WERI-Rb-1 (cell line): ENCODE data around the gene TTC27.
"Not testable (repeated sequence)": the region's sequence is repeated elsewhere in the genome, so short reads cannot be mapped to it uniquely, and the experiment has no call there.

Source experiments
- DNase-seq: peaks from one replicate; pipeline ENCODE4 v3.0.0-alpha.2; 2020
- H3K27ac ChIP-seq: fragments of 250-450 bp; sonication (Bioruptor Pico); 2 replicates; pipeline ENCODE4 v1.5.1; 2020; ENCODE audit warnings: mild to moderate bottlenecking, moderate library complexity
- H3K27me3 ChIP-seq: fragments of 250-450 bp; sonication (Bioruptor Pico); 2 replicates; pipeline ENCODE4 v1.5.1; 2021; ENCODE audit warnings: mild to moderate bottlenecking, low read depth, moderate library complexity; ENCODE audit not compliant: insufficient read depth, severe bottlenecking
- H3K36me3 ChIP-seq: fragments of 250-450 bp; sonication (Bioruptor Pico); 2 replicates; pipeline ENCODE4 v1.5.1; 2020; ENCODE audit warnings: mild to moderate bottlenecking, moderate library complexity
- H3K4me3 ChIP-seq: 2 replicates; pipeline ENCODE4 v1.5.1; 2011; ENCODE audit warnings: low read depth, mild to moderate bottlenecking, control low read depth, low read length
- H3K9me3 ChIP-seq: fragments of 250-450 bp; sonication (Bioruptor Pico); 2 replicates; pipeline ENCODE4 v1.5.1; 2021; ENCODE audit warnings: mild to moderate bottlenecking, moderate library complexity; ENCODE audit not compliant: severe bottlenecking
- CTCF ChIP-seq: IDR thresholded peaks from 2 replicates; pipeline ENCODE4 v1.5.1; 2011; ENCODE audit warnings: low read depth, mild to moderate bottlenecking, control low read depth, inconsistent platforms, low read length

Gene TTC27

GRCh38 chr2:32862269-32863055 is 234.6 kb downstream of the TTC27 start:
- H3K9me3 ChIP-seq, result no peaks in the 10 kb centered on the region
- no peak for DNase-seq
- no peak overlapping the region for H3K27ac ChIP-seq
- TF ChIP-seq CTCF, result no peak
- no peaks in the 10 kb centered on the region for H3K27me3 ChIP-seq
- H3K36me3 ChIP-seq, result no peaks in the 10 kb centered on the region
- H3K4me3 ChIP-seq, result no peak overlapping the region

- Histone ChIP-seq H3K27me3 (no peaks in the 10 kb centered on the region), H3K27ac (no peak overlapping the region)
- TF ChIP-seq CTCF, result no peak
Observed at GRCh38 chr2:32863326-32863725, 235.5 kb downstream of the TTC27 start.

GRCh38 chr2:32863803-32864202 is 236.0 kb downstream of the TTC27 start:
- Histone ChIP-seq H3K4me3 (no peak overlapping the region), H3K9me3 (no peaks in the 10 kb centered on the region), H3K27me3 (no peaks in the 10 kb centered on the region), H3K27ac (no peak overlapping the region), H3K36me3 (no peaks in the 10 kb centered on the region)
- TF ChIP-seq CTCF, result no peak
- no peak for DNase-seq

More at GRCh38 chr2:32863326-32863725, 235.5 kb downstream of the TTC27 start:
- H3K36me3 ChIP-seq, result no peaks in the 10 kb centered on the region
- no peak overlapping the region for H3K4me3 ChIP-seq
- H3K9me3 ChIP-seq, result no peaks in the 10 kb centered on the region
- DNase-seq, result no peak

DNA sequence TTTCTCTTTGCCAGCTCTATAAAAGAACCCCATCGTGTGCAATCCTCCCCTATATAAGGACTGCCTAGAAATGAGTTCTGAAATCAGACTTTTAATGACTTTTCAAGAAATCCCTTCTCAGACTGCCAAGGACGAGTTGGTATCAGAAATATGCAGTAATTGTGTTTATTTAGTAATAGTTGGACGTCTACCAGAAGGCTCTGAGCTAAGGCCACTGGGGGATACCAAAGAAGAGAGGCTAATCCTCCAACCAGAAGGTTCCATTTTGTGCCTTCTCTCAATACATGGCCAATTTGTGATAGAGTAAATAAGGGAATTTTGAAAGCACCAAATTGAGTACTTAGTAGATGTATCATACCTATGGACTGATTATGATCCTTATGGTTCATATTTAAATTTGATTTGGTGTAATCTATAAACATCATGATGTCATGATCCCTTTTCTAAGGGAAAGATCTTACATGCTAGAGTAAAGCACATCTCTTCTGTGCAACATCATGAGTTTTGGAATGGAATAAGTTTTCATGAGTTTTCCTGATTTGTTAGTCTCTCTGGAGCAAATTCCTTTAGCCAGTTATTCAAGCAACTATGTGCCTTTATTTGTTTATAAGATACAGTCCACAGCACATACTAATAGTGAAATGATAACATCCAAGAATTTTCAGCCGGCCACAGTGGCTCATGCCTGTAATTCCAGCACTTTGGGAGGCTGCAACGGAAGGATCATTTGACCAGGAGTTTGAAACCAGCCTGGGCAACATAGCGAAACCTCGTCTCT is 236.7 kb downstream of the TTC27 start:
- no peak for DNase-seq
- no peaks in the 10 kb centered on the region for H3K9me3 ChIP-seq
- no peak overlapping the region for H3K4me3 ChIP-seq
- H3K27me3 ChIP-seq, result no peaks in the 10 kb centered on the region
- no peak for TF ChIP-seq CTCF
- H3K36me3 ChIP-seq, result no peaks in the 10 kb centered on the region
- H3K27ac ChIP-seq, result no peak overlapping the region

DNA sequence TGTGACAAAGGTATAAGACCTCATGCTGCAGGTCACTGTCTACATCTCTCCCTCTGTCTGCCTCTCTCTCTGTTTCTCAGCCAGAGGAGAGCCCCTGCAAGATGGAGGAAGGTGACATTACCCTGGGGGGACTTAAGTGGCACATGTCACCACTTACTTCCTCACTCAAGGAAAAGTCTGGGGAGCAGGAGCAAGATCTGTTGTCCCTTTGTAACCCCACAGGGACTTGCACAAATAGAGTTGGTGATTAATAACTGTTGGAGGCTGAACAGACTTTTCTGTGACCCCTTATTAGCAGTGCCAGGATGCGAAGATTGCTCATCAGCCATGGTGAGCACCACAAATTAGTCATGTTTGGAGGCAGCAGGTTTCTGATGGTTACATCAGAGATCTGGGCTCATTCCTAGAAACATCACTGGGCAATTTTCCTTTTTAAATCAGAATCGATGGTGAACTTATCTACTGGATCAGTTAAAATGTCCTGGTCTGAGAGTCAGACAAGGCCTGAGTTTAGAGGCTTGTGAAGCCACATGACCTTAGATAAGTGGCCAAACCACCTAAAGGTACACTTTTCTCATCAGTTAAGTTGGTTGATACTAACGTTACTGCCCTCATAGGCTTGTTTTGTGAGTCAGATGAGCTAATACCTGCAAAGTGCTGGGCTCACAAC is 237.7 kb downstream of the TTC27 start:
- no peak for DNase-seq

GRCh38 chr2:32866462-32866861 is 238.6 kb downstream of the TTC27 start:
- H3K4me3 ChIP-seq, DNase-seq, H3K27ac ChIP-seq, H3K36me3 ChIP-seq, H3K27me3 ChIP-seq, H3K9me3 ChIP-seq: not testable (repeated sequence)

More for the DNA sequence above, 237.7 kb downstream of the TTC27 start:
- Histone ChIP-seq H3K4me3 (no peak overlapping the region), H3K27me3 (no peaks in the 10 kb centered on the region), H3K36me3 (no peaks in the 10 kb centered on the region), H3K9me3 (no peaks in the 10 kb centered on the region), H3K27ac (no peak overlapping the region)
- no peak for TF ChIP-seq CTCF
